Measurements from ENCODE around the gene SMG6. TPM values are rescaled to one million over a fixed set of nuclear protein-coding genes. Genes with fewer than 3 reads are reported as not detected.

The SMG6 gene
- total and polyA plus RNA-seq, 2 of the 4 experiments (the other 2 are of a cell fraction) = 16.3 to 30.3 TPM

- no peaks in the 10 kb centered on the region for H3K27me3 ChIP-seq (ENCODE audit: control insufficient read depth, insufficient read depth, low read length)
- no peak overlapping the region for H2AK9ac ChIP-seq (replicated peaks; ENCODE audit: low read depth, low read length, poor library complexity)
- no peak overlapping the region for H3K9ac ChIP-seq (ENCODE audit: low read depth, low read length)
- no peak overlapping the region for H3K27ac ChIP-seq (ENCODE audit: insufficient read depth, low read length)
- H2BK5ac ChIP-seq (ENCODE audit: low read depth, low read length, poor library complexity, severe bottlenecking) = no peak overlapping the region
- no peak overlapping the region for H3K56ac ChIP-seq (ENCODE audit: extremely low read depth, insufficient read depth, low read length)
- H3K14ac ChIP-seq (replicated peaks; ENCODE audit: low read depth, low read length) = no peak overlapping the region
- intact Hi-C loops (cut with micrococcal nuclease) = no loop called here
- H3K4ac ChIP-seq (ENCODE audit: low read depth, low read length) = no peak overlapping the region
- H2BK120ac ChIP-seq (ENCODE audit: low read depth, low read length) = no peak overlapping the region
- H3K9me1 ChIP-seq (ENCODE audit: insufficient read depth, low read length) = 0 out of 2 replicates have a peak, but pooled peaks cover 2% of the 10 kb centered on the region
- no peak overlapping the region for H2BK15ac ChIP-seq (ENCODE audit: low read depth, low read length)
- H3K18ac ChIP-seq (ENCODE audit: low read depth, low read length) = no peak overlapping the region
- H3K79me1 ChIP-seq (ENCODE audit: low read depth in 1 of 2, low read length in 2 of 2) = peaks cover 18 to 33% of the 10 kb centered on the region in 2 experiments; a peak in 3 of 4 replicates
- H4K5ac ChIP-seq (ENCODE audit: low read depth, low read length) = no peak overlapping the region
- H3K4me1 ChIP-seq (ENCODE audit: control insufficient read depth, insufficient read depth, low read length) = peaks cover 4% of the 10 kb centered on the region; the same call in 1 of the 2 replicates
- H4K8ac ChIP-seq (ENCODE audit: low read depth in 2 of 2, low read length in 2 of 2) = peak overlapping the region in 1 of 2 experiments; percentile 9; a peak in 1 of 4 replicates
- no peak overlapping the region for H2AK5ac ChIP-seq (ENCODE audit: low read depth, low read length)
- no peak overlapping the region for H3K4me2 ChIP-seq (ENCODE audit: low read depth, low read length)
- no peak overlapping the region for H2BK20ac ChIP-seq (ENCODE audit: low read depth, low read length)
- H3K4me3 ChIP-seq (ENCODE audit: insufficient read depth, low read depth, low read length) = no peak overlapping the region
- DNase-seq = no peak
- H3K36me3 ChIP-seq (ENCODE audit: control insufficient read depth, insufficient read depth, low read length) = peaks cover 5% of the 10 kb centered on the region; the same call in 1 of the 2 replicates
- H2AFZ ChIP-seq (replicated peaks; ENCODE audit: low read length, poor library complexity) = no peak overlapping the region
- H4K20me1 ChIP-seq (ENCODE audit: insufficient read depth, low read length) = no peaks in the 10 kb centered on the region
- WGBS, 2 experiments (ENCODE audit: extremely low coverage in 2 of 2, insufficient read length in 1 of 2) = no CpG with 5 or more reads among the region's 7 CpGs
- no peaks in the 10 kb centered on the region for H3K9me3 ChIP-seq (ENCODE audit: control insufficient read depth, insufficient read depth, low read length)
- H4K91ac ChIP-seq (ENCODE audit: insufficient read depth, low read depth, low read length) = no peak overlapping the region
- TF ChIP-seq USF2 (IDR thresholded peaks at IDR 0.05; ENCODE audit: low read depth, low read length) (no peak), RAD21 (IDR thresholded peaks at IDR 0.05; ENCODE audit: low read length) (no peak), CEBPB (IDR thresholded peaks at IDR 0.05; ENCODE audit: low read depth, low read length) (no peak), BHLHE40 (IDR thresholded peaks at IDR 0.05; ENCODE audit: low read depth, low read length) (no peak), RCOR1 (IDR thresholded peaks at IDR 0.05; ENCODE audit: insufficient replicate concordance, low read length) (no peak), RFX5 (IDR thresholded peaks at IDR 0.05; ENCODE audit: low read depth, low read length) (no peak), MAZ (IDR thresholded peaks at IDR 0.05; ENCODE audit: borderline replicate concordance, low read depth, low read length) (no peak), CHD1 (IDR thresholded peaks at IDR 0.05; ENCODE audit: low read depth, low read length) (no peak), SMC3 (IDR thresholded peaks at IDR 0.05; ENCODE audit: low read depth, low read length) (no peak), MAFK (IDR thresholded peaks at IDR 0.05; ENCODE audit: low read depth, low read length) (no peak), NFE2L2 (IDR thresholded peaks at IDR 0.05; ENCODE audit: low read depth, low read length) (no peak), POLR2A (IDR thresholded peaks at IDR 0.05; ENCODE audit: low read depth, low read length) (no peak), MXI1 (IDR thresholded peaks at IDR 0.05; ENCODE audit: borderline replicate concordance, low read depth, low read length) (no peak), FOS (IDR thresholded peaks at IDR 0.05; ENCODE audit: low read depth, low read length) (no peak)
- TF ChIP-seq, protein P1, sequence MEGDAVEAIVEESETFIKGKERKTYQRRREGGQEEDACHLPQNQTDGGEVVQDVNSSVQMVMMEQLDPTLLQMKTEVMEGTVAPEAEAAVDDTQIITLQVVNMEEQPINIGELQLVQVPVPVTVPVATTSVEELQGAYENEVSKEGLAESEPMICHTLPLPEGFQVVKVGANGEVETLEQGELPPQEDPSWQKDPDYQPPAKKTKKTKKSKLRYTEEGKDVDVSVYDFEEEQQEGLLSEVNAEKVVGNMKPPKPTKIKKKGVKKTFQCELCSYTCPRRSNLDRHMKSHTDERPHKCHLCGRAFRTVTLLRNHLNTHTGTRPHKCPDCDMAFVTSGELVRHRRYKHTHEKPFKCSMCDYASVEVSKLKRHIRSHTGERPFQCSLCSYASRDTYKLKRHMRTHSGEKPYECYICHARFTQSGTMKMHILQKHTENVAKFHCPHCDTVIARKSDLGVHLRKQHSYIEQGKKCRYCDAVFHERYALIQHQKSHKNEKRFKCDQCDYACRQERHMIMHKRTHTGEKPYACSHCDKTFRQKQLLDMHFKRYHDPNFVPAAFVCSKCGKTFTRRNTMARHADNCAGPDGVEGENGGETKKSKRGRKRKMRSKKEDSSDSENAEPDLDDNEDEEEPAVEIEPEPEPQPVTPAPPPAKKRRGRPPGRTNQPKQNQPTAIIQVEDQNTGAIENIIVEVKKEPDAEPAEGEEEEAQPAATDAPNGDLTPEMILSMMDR (conservative IDR thresholded peaks at IDR 0.05; ENCODE audit: low read depth, low read length) = no peak
- TF ChIP-seq, protein P2, sequence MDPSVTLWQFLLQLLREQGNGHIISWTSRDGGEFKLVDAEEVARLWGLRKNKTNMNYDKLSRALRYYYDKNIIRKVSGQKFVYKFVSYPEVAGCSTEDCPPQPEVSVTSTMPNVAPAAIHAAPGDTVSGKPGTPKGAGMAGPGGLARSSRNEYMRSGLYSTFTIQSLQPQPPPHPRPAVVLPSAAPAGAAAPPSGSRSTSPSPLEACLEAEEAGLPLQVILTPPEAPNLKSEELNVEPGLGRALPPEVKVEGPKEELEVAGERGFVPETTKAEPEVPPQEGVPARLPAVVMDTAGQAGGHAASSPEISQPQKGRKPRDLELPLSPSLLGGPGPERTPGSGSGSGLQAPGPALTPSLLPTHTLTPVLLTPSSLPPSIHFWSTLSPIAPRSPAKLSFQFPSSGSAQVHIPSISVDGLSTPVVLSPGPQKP (IDR thresholded peaks at IDR 0.05; ENCODE audit: borderline replicate concordance, low read depth, low read length) = no peak
- no TSS peak for BruUV-seq (replicated peaks)
- POLR2A ChIA-PET (ENCODE audit: unreplicated experiment) = no interaction called here
- CTCF ChIA-PET = interaction anchor here (1.1 to 2.2 kb wide), 2 partner anchors 14 to 22 kb away, joined by 5 to 11 read pairs; no protein-coding TSS in a partner anchor
- dilution Hi-C loops (cut with HindIII; ENCODE audit: low sequenced_read_pairs, unreplicated experiment) = no loop called here
- no peak for ATAC-seq (ENCODE audit: low read depth)
- in situ Hi-C loops (cut with MboI; ENCODE audit: low sequenced_read_pairs) = no loop called here
- H3K23ac ChIP-seq (ENCODE audit: low read depth, low read length) = no peak overlapping the region
Observed at GRCh38 chr17:2144701-2145100, 158.9 kb downstream of the SMG6 start.
